GM18508 (cell line): ENCODE data around the gene MMP17.

Experiments used
- ATAC-seq: cut with Tn5 transposase; IDR thresholded peaks from one replicate; pipeline ENCODE4 v1.9.1; 2021; ENCODE audit warnings: moderate number of reproducible peaks; ENCODE audit not compliant: insufficient read depth, unreplicated experiment

MMP17 gene

DNA sequence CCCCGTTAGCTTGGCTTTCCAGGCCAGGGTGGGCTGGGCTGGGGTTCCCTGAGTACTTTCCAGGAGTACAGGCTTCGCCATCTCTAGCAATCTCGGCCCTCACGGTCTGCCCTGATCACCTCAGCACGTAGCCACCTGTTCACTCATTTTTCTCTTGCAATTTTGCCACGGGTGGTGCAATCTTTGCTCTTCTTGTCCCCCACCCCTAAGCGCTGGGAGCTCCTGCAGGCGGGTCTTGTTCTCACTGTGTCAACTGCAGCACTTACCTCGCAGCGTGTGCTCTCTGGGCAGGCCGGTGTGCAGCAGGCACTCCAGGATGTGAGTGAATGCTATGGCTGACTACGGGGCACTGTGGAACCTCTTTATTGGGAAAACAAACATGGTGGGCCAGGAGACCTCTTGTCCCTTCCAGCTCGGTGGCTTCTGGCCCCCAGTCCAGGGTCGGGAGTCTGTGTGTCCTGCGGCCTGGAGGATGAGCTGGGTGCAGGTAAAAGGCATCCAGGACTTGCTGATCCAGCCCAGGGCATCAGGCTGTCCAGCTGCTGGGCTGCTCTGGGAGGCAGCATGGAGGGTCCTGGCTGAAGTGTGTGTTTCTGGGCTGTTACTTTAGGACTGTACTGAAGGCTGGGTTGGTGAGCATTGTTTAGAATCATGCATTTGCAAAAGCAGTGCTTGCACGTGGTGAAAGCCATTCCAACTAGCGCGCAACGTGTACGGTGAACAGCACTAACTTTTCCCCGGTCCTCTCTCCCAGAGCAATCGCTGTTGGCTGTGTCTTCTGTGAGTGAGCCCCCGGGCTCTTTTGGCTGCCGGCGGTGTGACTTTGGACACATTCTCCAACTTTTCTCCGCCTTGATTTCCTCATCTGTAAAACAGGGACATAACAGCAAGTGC, 64.8 kb downstream of the MMP17 start:
- no peak for ATAC-seq

DNA sequence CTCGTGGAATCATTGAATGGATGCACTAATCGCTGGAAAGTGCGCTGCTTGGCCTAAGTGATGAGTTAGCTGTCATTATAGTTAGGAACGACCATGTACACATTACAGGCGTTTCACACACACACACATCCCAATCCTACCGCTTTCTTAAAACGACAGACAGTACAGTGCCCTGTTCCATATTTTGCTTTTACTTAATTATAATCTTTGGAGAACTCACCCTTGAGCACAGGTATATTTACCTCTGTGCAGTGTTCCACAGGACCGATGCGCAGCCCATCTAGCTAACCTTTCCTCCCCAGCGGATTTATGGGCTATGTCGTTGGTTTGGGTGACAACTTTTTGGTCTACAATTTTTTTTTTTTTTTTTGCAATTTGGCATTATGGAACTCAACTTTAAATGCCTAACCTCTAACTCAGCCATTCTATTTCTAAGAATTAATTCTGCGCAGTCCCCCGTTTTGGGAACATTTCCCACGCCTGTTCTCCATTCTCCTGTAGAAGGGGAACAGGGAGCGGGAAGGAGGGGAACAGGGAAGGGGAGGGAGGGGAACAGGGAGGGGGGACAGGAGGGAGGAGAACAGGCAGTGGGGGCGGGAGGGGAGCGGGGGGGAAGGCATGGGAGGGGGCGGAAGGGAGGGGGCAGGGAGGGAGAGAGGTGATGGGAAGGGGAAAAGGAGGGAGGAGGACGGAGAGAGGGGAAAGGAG, 65.6 kb downstream of the MMP17 start:
- ATAC-seq = no peak

DNA sequence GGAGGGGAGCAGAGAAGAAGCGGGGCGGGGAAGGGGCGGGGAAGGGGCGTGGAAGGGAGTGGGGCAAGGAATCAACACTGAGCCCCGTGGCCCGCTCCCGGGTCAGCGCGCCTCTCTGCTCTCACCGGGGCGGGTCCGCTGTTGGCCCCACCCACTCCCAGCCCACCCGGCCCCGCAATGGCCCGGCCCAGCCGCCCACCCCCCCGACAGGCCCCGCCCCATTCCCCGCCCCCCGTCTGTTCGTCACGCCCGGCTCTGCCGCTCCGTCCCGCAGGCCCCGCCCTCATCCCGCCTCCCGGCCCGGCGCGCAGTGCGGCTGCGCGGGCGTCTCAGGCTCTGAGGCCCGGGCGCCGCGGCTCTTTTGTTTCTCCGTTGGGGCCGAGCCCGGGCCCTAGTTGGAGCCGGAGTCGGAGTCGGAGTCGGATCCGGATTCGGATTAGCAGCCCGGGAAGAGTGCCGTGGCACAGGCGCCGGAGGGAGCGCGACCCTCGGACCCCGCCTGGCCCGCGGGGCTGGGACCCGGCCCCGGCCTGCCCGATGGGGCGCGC, 66.2 kb downstream of the MMP17 start, which contains the start of gene ULK1:
Gene ULK1 (plus strand): TSS at position 310 of the 548 bp plus-strand sequence. CDS start 380 bp downstream, outside the sequence.
- ATAC-seq = no peak

DNA sequence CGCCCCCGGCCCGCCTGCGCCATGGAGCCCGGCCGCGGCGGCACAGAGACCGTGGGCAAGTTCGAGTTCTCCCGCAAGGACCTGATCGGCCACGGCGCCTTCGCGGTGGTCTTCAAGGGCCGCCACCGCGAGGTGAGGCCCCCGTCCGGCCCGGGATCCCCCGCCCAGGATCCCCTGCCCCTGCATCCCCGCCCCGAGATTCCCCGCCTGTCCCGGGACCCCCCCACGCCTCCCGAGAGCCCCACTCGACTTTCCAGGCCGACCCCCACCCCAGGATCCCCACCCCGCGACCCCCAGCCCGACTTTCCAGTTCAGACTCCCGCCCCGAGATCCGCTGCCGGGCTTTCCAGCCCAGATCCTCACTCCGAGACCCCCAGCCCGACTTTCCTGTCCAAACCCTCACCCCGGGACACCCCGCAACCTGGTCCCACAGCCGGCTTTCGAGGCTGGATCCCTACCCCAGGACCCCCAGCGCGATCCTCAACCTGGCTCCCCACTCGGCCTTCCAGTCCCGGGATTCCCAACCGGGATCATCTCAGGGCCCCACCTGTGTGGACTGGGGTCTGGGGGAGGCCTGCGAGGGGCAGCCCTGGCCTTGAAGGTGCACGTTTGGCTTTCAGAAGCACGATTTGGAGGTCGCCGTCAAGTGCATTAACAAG, 66.9 kb downstream of the MMP17 start:
- ATAC-seq = no peak

DNA sequence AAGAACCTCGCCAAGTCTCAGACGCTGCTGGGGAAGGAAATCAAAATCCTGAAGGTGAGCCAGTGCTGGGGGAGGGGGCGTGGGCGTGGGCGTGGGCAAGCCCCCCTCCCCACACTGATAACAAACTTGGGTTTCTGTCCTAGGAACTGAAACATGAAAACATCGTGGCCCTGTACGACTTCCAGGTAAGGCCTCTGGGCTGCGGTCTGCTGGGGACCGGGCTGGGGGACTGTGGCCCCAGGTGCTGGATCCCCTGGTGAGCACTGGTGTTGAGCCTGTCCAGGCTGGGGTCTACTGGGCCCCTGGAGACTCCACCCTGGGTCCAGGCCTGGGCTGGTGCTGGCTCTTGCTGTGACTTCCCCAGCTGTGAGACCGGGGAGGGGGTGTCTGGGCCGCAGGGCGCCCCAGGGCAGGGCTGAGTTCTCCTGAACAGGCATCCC, 67.5 kb downstream of the MMP17 start:
- no peak for ATAC-seq

DNA sequence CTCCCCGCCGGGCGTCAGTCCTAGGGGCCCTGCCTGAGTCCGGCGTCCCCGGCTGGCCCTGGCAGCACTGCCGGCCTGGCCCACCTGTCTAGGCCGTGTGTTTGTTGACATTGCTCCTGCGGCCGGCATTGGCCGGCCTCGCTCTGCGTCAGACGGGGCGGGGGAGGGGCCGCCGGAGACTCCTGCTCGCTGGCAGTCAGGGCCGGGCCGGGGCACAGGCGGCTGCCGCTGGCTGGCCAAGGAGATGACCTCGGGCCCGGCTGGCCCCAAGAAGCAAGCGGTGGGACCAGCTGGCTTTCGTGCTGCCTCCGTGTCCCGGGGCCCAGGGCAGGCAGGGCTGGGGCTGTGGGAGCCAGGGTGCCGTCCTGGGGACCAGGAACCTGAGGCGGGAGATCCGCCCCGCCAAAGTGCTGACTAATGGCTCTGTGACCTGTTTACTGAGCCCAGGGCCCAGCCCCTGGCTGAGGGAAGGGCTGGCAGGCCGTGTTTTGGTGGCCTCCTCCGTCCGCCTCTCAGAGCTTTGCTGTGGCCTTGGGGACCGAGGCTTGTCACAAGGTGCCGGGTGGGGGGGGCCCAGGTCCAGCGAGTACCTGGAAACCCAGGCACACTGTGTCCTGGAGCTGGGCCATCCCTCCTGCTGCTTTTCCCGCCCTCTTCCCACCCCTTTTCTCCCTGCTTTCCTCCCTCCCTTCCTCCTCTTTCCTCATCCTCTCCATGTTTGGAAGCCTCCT, 68.1 kb downstream of the MMP17 start:
- ATAC-seq = no peak

DNA sequence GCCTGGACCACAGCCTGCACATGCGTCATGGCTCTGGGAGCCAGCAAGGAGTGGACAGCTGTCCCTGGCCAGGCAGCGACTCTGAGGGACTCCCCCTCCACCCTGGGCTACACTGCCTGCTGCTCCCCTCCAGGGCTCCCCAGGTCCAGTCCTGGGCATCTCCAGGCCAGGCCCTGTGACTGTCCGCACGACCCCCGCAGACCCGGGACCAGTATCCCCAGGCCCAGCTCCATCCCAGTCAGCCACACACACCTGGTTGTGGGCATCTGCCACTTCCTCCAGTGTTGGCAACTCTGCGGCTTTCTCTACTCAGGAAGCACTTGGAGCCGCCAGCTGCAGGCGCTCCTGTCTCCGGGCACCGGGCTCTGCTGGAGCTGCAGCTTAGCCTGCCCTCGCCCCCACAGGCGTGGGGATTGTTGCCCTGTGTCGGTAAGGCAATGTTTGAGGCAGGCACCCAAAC, 68.6 kb downstream of the MMP17 start:
- no peak for ATAC-seq

DNA sequence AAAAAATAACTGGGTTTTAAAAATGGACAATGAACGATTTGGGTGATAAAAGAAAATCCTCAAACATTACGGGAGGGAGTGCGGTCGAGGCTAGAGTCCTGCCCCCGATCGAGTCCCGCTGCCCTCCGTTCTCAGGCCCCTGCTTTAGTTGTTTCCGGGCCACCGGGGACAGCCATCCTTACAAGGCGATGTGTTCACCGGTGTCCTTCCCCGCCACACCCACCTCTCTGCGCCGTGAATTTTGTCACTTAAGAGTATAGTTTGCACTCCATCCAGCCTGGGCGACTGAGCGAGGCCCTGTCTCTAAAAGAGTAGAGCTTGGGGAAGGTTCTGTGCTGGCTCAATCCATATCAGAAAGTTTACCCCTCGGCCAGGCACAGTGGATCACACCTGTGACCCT, 69.1 kb downstream of the MMP17 start:
- no peak for ATAC-seq

DNA sequence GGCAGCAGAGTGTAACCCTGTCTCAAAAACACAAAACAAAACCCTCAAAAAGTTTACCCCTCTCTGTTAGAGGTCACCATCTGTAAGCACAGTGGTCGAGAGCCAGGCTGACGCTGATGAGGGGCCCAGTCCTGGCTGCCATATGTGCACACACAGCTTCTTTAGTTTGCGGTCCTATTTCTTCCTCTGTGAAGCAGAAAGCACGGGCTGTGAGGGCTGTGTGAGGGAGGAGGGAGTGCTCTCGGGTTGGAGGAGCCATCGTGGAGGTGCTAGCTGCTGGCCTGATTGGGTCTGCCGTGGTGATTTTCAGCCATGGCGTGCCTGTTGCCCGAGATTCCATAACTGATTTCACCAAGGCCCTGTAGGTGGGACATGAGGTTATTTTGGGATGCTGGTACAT, 69.7 kb downstream of the MMP17 start:
- ATAC-seq = no peak

DNA sequence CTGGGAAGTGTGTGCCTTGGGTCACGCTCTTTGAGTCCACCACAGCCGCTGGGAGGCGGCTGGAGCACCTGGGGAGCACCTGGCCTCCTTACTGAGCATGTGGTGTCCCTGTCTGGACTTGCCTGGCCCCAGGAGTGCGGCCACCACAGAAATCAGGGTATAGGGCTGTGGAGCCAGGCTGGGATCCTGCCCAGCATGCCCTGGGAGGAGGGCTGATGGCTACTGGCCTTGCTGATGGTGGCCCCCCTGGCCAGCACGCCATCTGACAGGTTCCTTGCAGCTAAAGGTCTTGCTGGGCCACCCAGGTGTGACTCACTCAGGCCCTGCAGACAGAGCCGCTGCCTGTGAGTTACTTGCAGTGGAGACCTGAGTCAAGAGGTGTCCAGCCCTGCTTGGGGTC, 72.2 kb downstream of the MMP17 start:
- ATAC-seq = no peak
